HG03457 (cell line): ENCODE results near the gene HKDC1.
A peak's percentile ranks its signal among the peaks of the same experiment; 100 is the strongest.

ENCODE experiments used
- ATAC-seq: cut with Tn5 transposase; IDR thresholded peaks from one replicate; pipeline ENCODE4 v1.9.1; 2021; ENCODE audit warnings: moderate number of reproducible peaks; ENCODE audit not compliant: unreplicated experiment

HKDC1 gene

GRCh38 chr10:69216577-69217118 lies 3.5 kb upstream of the HKDC1 start:
- no peak for ATAC-seq

GRCh38 chr10:69217119-69217754 lies 2.9 kb upstream of the HKDC1 start:
- no peak for ATAC-seq

- no peak for ATAC-seq
Measured at GRCh38 chr10:69218831-69219230, 1.3 kb upstream of the HKDC1 start.

- no peak for ATAC-seq
Measured at GRCh38 chr10:69220507-69220906, 375 bp downstream of the HKDC1 start.

GRCh38 chr10:69222157-69223027 lies 2.3 kb downstream of the HKDC1 start:
- ATAC-seq, result peak; percentile 94

GRCh38 chr10:69223028-69223342 lies 2.9 kb downstream of the HKDC1 start:
- ATAC-seq, result no peak

GRCh38 chr10:69224862-69225657 lies 4.9 kb downstream of the HKDC1 start:
- no peak for ATAC-seq

GRCh38 chr10:69225681-69226080 lies 5.5 kb downstream of the HKDC1 start:
- no peak for ATAC-seq

GRCh38 chr10:69226919-69227450 lies 6.9 kb downstream of the HKDC1 start:
- ATAC-seq, result no peak

GRCh38 chr10:69228151-69228550 lies 8.0 kb downstream of the HKDC1 start:
- ATAC-seq, result no peak

GRCh38 chr10:69229616-69229916 lies 9.4 kb downstream of the HKDC1 start:
- ATAC-seq, result no peak

GRCh38 chr10:69230128-69230527 lies 10.0 kb downstream of the HKDC1 start:
- ATAC-seq, result no peak

GRCh38 chr10:69232252-69232651 lies 12.1 kb downstream of the HKDC1 start:
- no peak for ATAC-seq

- ATAC-seq, result no peak
Measured at GRCh38 chr10:69232736-69233480, 12.8 kb downstream of the HKDC1 start.

GRCh38 chr10:69234447-69234846 lies 14.3 kb downstream of the HKDC1 start:
- no peak for ATAC-seq

- peak; percentile 85 for ATAC-seq
Measured at GRCh38 chr10:69237528-69238159, 17.5 kb downstream of the HKDC1 start.

- no peak for ATAC-seq
Measured at GRCh38 chr10:69239136-69239535, 19.0 kb downstream of the HKDC1 start.

GRCh38 chr10:69239816-69240434 lies 19.8 kb downstream of the HKDC1 start:
- no peak for ATAC-seq

- ATAC-seq, result no peak
Measured at GRCh38 chr10:69240455-69240854, 20.3 kb downstream of the HKDC1 start.

GRCh38 chr10:69241575-69241974 lies 21.4 kb downstream of the HKDC1 start:
- ATAC-seq, result no peak
